HepG2 (cell line): ENCODE data around the gene VPS11. TPM values are rescaled to one million over a fixed set of nuclear protein-coding genes. Genes with fewer than 3 reads are reported as not detected.
A peak's percentile ranks its signal among the peaks of the same experiment; 100 is the strongest.

Experiments
- ARNTL ChIP-seq: sonication (generic); formaldehyde crosslinking; IDR thresholded peaks from 2 replicates; pipeline ENCODE4 v1.4.0; 2020; ENCODE audit warnings: mild to moderate bottlenecking, missing genetic modification reagents
- ELF3 ChIP-seq: IDR thresholded peaks from 2 replicates; pipeline ENCODE4 v1.6.1; 2016; ENCODE audit warnings: missing genetic modification reagents, missing compliant biosample characterization
- HNF1A ChIP-seq, 2 experiments: sonication (generic) in 1 of 2; formaldehyde crosslinking in 1 of 2; IDR thresholded peaks; 2 replicates each; pipeline versions ENCODE4 v1.4.0 to v1.6.1; 2016 to 2020; ENCODE audit warnings: borderline replicate concordance in 1 of 2, low read depth in 1 of 2, mild to moderate bottlenecking in 1 of 2, missing genetic modification reagents in 1 of 2
- JUND ChIP-seq: sonication (generic); formaldehyde crosslinking; IDR thresholded peaks from 2 replicates; pipeline ENCODE4 v1.8.0; 2022; ENCODE audit warnings: mild to moderate bottlenecking, missing genetic modification reagents
- MAFK ChIP-seq, 2 experiments: IDR thresholded peaks in 1 of 2; conservative IDR thresholded peaks in 1 of 2; 2 replicates each; pipeline ENCODE4 v1.6.1; 2011; ENCODE audit warnings: improper control_type of control experiment in 2 of 2, low read length in 2 of 2
- NFKBIZ ChIP-seq: IDR thresholded peaks from 2 replicates; pipeline ENCODE4 v1.6.1; 2018; ENCODE audit warnings: missing genetic modification reagents, missing compliant biosample characterization
- SOX5 ChIP-seq: IDR thresholded peaks from 2 replicates; pipeline ENCODE4 v1.6.1; 2016; ENCODE audit warnings: borderline replicate concordance
- SP2 ChIP-seq: sonication (generic); formaldehyde crosslinking; IDR thresholded peaks from 2 replicates; pipeline ENCODE4 v1.5.1; 2020; ENCODE audit warnings: mild to moderate bottlenecking, missing genetic modification reagents
- ZBTB34 ChIP-seq: sonication (generic); formaldehyde crosslinking; IDR thresholded peaks from 2 replicates; pipeline ENCODE4 v1.8.0; 2022; ENCODE audit warnings: mild to moderate bottlenecking, missing genetic modification reagents
- ZNF160 ChIP-seq: sonication (generic); formaldehyde crosslinking; IDR thresholded peaks from 2 replicates; pipeline ENCODE4 v1.8.0; 2022; ENCODE audit warnings: mild to moderate bottlenecking, inconsistent platforms, missing genetic modification reagents
- ZNF547 ChIP-seq: sonication (generic); formaldehyde crosslinking; IDR thresholded peaks from 2 replicates; pipeline ENCODE4 v1.5.1; 2020; ENCODE audit warnings: mild to moderate bottlenecking, missing genetic modification reagents
- ZNF790 ChIP-seq: sonication (generic); formaldehyde crosslinking; IDR thresholded peaks from 2 replicates; pipeline ENCODE4 v1.8.0; 2022; ENCODE audit warnings: missing genetic modification reagents, mild to moderate bottlenecking, borderline replicate concordance
- ZZZ3 ChIP-seq: sonication (generic); formaldehyde crosslinking; IDR thresholded peaks from 2 replicates; pipeline ENCODE4 v1.4.0; 2020; ENCODE audit warnings: missing genetic modification reagents, mild to moderate bottlenecking, borderline replicate concordance
- polyA plus RNA-seq, 8 experiments: library from polyadenylated mRNA; depleted of rRNA in 3 of 8; stranded (reverse) in 7 of 8; unstranded in 1 of 8; fragments of >200 nt; fragmentation: Illumina TruSeq in 4 of 8; extraction: Trizol in 4 of 8; gene quantifications; 2 replicates each; pipeline versions ENCODE4 v1.2.1 to v1.2.3, GENCODE V29; 2011 to 2016; ENCODE audit warnings: low read depth in 4 of 8, missing spikeins in 1 of 8, mixed read lengths in 1 of 8; ENCODE audit not compliant: insufficient read depth in 1 of 8
- total RNA-seq, 5 experiments: library from RNA; depleted of rRNA; stranded (reverse); fragments of >200 nt; fragmentation: Illumina TruSeq; extraction: Trizol; gene quantifications; 2 replicates each; pipeline ENCODE4 v1.2.3, GENCODE V29; 2016; ENCODE audit warnings: low read depth in 1 of 5
- TF ChIP-seq, protein P1 (sequence below): sonication (generic); formaldehyde crosslinking; IDR thresholded peaks from 2 replicates; pipeline ENCODE4 v1.5.1; 2020; ENCODE audit warnings: missing genetic modification reagents, mild to moderate bottlenecking, borderline replicate concordance
- TF ChIP-seq, protein P2 (sequence below): sonication (generic); formaldehyde crosslinking; IDR thresholded peaks from 2 replicates; pipeline ENCODE4 v1.5.1; 2020; ENCODE audit warnings: missing genetic modification reagents, mild to moderate bottlenecking, borderline replicate concordance
- TF ChIP-seq, protein P3 (sequence below): sonication (generic); formaldehyde crosslinking; IDR thresholded peaks from 2 replicates; pipeline ENCODE4 v1.9.0; 2021; ENCODE audit warnings: missing genetic modification reagents, mild to moderate bottlenecking, borderline replicate concordance

VPS11 gene
- total and polyA plus RNA-seq, 2 of the 13 experiments (the other 11 are each of a cell fraction or from before 2014, with no cell fraction given), result 13.7 to 21.6 TPM

- TF ChIP-seq, protein P1, sequence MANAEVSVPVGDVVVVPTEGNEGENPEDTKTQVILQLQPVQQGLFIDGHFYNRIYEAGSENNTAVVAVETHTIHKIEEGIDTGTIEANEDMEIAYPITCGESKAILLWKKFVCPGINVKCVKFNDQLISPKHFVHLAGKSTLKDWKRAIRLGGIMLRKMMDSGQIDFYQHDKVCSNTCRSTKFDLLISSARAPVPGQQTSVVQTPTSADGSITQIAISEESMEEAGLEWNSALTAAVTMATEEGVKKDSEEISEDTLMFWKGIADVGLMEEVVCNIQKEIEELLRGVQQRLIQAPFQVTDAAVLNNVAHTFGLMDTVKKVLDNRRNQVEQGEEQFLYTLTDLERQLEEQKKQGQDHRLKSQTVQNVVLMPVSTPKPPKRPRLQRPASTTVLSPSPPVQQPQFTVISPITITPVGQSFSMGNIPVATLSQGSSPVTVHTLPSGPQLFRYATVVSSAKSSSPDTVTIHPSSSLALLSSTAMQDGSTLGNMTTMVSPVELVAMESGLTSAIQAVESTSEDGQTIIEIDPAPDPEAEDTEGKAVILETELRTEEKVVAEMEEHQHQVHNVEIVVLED (CRISPR knock-in tag), result peak; percentile 82
- TF ChIP-seq, protein P2, sequence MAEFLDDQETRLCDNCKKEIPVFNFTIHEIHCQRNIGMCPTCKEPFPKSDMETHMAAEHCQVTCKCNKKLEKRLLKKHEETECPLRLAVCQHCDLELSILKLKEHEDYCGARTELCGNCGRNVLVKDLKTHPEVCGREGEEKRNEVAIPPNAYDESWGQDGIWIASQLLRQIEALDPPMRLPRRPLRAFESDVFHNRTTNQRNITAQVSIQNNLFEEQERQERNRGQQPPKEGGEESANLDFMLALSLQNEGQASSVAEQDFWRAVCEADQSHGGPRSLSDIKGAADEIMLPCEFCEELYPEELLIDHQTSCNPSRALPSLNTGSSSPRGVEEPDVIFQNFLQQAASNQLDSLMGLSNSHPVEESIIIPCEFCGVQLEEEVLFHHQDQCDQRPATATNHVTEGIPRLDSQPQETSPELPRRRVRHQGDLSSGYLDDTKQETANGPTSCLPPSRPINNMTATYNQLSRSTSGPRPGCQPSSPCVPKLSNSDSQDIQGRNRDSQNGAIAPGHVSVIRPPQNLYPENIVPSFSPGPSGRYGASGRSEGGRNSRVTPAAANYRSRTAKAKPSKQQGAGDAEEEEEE (CRISPR knock-in tag), result no peak
- TF ChIP-seq HNF1A (IDR thresholded peaks at IDR 0.05; ENCODE audit: low read depth), result no peak
- no peak for TF ChIP-seq HNF1A (CRISPR knock-in tag; IDR thresholded peaks at IDR 0.05; ENCODE audit: borderline replicate concordance)
- TF ChIP-seq ZZZ3 (CRISPR knock-in tag), result no peak
- TF ChIP-seq ZNF160 (CRISPR knock-in tag), result 0 out of 2 replicates have a peak, but pooled peaks have one; percentile 8
- TF ChIP-seq ELF3 (CRISPR knock-in tag), result 0 out of 2 replicates have a peak, but pooled peaks have one; percentile 14
- no peak; the same call in 1 of the 2 replicates for TF ChIP-seq ARNTL
- TF ChIP-seq NFKBIZ (CRISPR knock-in tag), result 0 out of 2 replicates have a peak, but pooled peaks have one; percentile 32
- TF ChIP-seq SOX5, result 0 out of 2 replicates have a peak, but pooled peaks have one; percentile 39
- peak; percentile 59; the same call in 1 of the 2 replicates for TF ChIP-seq ZNF547
- 0 out of 2 replicates have a peak, but pooled peaks have one; percentile 54 for TF ChIP-seq ZBTB34 (CRISPR knock-in tag)
- TF ChIP-seq ZNF790 (CRISPR knock-in tag), result no peak
- TF ChIP-seq, protein P3, sequence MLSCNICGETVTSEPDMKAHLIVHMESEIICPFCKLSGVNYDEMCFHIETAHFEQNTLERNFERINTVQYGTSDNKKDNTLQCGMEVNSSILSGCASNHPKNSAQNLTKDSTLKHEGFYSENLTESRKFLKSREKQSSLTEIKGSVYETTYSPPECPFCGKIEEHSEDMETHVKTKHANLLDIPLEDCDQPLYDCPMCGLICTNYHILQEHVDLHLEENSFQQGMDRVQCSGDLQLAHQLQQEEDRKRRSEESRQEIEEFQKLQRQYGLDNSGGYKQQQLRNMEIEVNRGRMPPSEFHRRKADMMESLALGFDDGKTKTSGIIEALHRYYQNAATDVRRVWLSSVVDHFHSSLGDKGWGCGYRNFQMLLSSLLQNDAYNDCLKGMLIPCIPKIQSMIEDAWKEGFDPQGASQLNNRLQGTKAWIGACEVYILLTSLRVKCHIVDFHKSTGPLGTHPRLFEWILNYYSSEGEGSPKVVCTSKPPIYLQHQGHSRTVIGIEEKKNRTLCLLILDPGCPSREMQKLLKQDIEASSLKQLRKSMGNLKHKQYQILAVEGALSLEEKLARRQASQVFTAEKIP (CRISPR knock-in tag), result no peak
- TF ChIP-seq MAFK (conservative IDR thresholded peaks at IDR 0.05 in 1 of 2, IDR thresholded peaks at IDR 0.05 in 1 of 2; ENCODE audit: low read length in 2 of 2), result no peak
- no peak for TF ChIP-seq JUND (CRISPR knock-in tag)
- peak; percentile 98 for TF ChIP-seq SP2 (CRISPR knock-in tag)
Measured at GRCh38 chr11:119121008-119121810, 53.6 kb downstream of the VPS11 start, which contains the start of gene HINFP (continued).
